Hindlimb muscle (tissue), 1 donor: ENCODE results near the gene ANKFN1. TPM values are rescaled to one million over a fixed set of nuclear protein-coding genes. Genes with fewer than 3 reads are reported as not detected.
"Not testable (repeated sequence)": the region's sequence is repeated elsewhere in the genome, so short reads cannot be mapped to it uniquely, and the experiment has no call there.

Source experiments
- DNase-seq: peaks from one replicate; pipeline ENCODE4 v3.0.0-alpha.2; 2013
- polyA plus RNA-seq: library from polyadenylated mRNA; unstranded; fragments of 120-200 nt; gene quantifications from one replicate; pipeline ENCODE4 v1.2.1, GENCODE V29; 2013; ENCODE audit not compliant: insufficient read length

Gene ANKFN1
- polyA plus RNA-seq, 1 donor = 0.31 TPM

GRCh38 chr17:56350592-56350991 is 197.3 kb downstream of the ANKFN1 start:
- DNase-seq = no peak

DNA sequence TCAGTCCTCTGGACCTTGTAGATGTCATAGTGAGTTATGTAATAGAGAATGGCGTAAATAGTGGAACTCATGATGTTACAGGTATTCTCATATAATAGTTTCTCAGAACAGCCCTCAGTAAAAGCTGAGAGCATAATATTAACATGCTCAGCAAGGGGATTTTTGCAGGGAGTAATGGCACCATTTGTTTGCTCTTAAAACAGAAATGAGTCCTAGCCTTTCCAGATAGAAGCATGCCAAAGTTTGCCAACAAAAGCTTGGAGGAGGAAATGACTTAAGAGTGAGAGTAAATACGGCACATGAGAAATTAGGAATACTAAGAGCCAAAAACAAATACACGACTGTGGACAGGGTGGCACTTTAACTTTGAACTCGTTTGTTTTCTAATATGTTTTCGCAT is 198.4 kb downstream of the ANKFN1 start:
- DNase-seq = no peak

- no peak for DNase-seq
Measured at GRCh38 chr17:56358651-56359050, 205.4 kb downstream of the ANKFN1 start.

DNA sequence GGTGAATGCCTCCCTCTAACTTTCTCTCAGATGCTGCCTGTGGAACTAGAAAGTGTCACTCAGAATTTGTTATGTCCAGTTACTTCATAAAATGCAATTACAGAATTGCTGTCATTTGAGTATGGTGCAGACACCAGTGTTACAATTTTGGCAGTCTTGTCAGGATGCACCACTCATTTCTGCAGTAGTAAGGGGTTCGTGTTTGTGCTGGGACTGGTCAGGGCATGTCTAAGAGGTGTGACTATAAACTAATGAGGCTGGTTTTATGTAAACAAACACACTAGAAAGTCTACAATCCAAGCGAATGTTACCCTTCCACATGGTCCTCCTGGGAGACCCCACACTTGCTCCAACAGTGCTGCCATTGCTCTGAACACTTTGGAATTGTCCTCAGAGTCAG is 206.2 kb downstream of the ANKFN1 start:
- DNase-seq = no peak

DNA sequence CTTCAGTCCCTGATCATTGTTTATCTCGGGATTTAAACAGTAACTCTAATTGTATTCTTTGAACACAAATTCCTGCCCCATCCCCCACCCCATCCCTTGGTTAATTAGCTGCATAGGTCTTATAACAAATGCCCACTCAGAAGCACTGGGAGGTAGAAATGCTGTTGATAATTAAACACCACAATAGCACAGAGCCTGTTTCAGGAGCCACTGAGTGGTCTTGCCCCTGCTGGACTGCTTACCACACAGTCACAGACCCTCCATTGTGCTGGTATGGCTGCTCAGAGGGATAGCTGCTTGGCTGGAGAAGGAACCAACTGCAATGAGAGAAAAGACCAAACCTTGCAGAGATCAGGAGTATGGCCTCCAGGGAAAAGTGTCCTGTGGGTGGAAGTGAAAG is 214.1 kb downstream of the ANKFN1 start:
- DNase-seq = no peak

DNA sequence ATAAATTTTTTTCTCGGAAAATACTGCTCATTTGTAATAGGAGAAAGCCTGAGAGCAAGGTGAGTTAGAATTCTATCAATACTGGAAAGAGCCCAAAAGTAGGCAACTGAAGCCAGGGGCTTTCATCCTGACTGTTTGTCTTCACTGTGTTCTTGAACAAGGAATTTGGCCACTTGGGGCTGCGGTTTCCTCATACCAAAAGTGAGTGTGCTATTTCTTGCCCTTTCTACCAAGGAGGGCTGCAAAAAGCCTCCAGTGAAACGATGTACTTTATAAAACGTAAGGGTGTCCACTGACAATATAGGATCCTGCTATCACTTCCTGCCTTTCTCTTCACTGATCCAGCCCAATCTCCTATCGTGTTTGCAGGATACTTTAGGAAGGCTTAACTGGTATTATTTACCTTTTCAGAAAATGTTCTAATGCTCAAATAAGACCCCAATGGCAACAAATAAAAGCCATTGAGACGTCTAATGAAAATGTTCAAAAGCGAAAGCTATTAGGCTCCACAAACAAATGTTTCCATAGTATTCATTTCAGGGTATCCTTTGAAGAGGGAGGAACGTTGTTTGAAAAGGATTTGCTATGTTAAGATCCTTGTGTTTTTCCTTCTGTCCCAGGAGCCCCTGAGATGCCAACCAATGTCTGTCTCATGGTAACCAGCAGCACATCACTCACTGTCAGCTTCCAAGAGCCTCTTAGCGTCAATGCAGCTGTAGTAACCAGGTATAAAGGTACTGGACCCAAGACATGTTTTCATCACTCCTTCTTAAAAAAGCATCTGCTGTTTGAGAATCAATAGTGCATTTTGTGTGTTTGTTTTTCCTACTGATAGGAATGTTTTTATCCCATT is 220.9 kb downstream of the ANKFN1 start:
- no peak for DNase-seq

DNA sequence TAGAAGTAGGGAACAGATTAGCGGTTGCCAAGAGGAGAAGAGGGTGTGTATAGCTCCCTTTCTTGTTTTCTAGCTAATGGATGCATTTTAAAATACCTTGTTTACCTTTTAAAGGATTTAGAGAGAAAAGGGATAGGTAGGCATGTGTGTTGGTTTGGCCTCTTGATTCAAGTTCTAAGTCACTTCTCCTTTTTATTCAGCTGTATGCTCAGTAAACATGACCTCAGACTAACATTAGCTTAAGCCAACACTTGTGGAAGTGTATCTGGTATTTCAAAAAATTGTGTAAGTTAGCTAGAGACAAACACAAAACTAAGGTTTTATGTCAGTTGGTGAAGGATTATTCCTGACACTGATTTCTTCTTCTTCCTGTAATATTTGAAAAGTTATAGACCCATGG is 236.1 kb downstream of the ANKFN1 start:
- DNase-seq = no peak

GRCh38 chr17:56392321-56392720 is 239.0 kb downstream of the ANKFN1 start:
- no peak for DNase-seq

- DNase-seq = no peak
Measured at GRCh38 chr17:56393156-56393555, 239.9 kb downstream of the ANKFN1 start.

DNA sequence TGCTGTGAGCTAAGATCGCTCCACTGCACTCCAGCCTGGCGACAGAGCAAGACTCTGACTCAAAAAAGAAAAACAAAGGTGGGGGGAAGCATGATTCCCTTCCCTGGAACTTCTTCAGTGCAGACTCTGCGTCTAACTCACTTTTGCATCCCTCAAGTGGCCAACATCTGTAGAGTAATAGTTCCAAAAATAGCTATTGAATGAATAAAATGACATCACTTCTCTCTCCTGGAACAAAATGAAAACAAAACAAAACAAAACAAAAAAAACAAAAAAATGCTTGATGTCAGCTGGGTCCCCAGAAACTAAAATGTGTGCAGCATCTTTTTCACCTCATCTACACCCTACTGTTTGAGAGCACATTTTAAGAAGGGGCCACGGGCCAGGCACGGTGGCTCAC is 242.5 kb downstream of the ANKFN1 start:
- no peak for DNase-seq

DNA sequence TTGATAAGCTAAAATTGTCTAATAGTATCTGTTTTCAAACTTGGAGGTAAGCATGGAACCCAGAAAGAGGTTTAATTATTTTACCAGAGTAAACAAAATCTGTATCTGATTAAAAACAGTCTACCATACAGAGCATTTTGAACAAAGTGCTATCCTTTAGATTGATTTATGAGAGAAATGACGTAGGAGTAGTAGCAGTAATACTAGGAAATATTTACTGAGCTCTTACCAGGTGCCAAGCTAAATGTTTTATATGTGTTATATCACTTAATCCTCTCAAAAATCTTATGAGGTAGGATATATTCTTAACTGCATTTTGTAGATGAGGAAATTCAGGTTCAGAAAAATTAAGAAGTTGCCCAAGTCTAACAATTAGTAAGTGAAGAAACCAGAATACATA is 253.8 kb downstream of the ANKFN1 start:
- DNase-seq = no peak

DNA sequence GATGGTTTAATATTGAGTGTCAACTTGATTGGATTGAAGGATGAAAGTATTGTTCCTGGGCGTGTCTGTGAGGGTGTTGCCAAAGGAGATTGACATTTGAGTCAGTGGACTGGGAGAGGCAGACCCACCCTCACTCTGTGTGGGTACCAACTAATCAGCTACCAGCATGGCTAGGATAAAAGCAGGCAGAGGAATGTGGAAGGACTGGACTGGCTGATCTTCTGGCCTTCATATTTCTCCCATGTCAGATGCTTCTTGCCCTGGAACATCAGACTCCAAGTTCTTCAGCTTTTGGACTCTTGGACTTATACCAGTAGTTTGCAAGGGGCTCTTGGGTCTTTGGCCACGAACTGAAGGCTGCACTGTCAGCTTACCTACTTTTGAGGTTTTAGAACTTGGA is 259.1 kb downstream of the ANKFN1 start:
- not testable (repeated sequence) for DNase-seq

GRCh38 chr17:56416682-56417351 is 263.5 kb downstream of the ANKFN1 start:
- no peak for DNase-seq

DNA sequence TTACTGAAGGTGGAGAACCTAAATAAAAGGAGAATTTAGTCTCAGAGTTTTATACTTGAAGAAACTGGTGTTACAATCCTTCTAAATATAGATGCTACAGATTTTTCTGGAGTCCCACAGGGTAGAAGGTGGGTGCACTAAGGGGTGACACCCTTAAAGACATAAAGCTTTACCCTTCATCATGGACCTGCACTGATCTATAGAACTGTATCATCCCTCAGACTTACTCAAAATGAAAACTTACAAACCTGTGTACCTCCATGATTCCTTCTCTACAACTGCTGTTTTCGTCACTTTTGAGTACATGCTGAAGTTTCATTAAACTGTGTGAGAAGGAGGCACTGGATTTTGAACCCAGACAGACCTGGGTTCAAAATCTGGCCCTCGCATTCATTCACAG is 270.7 kb downstream of the ANKFN1 start:
- DNase-seq = no peak

GRCh38 chr17:56424543-56425044 is 271.3 kb downstream of the ANKFN1 start:
- no peak for DNase-seq

DNA sequence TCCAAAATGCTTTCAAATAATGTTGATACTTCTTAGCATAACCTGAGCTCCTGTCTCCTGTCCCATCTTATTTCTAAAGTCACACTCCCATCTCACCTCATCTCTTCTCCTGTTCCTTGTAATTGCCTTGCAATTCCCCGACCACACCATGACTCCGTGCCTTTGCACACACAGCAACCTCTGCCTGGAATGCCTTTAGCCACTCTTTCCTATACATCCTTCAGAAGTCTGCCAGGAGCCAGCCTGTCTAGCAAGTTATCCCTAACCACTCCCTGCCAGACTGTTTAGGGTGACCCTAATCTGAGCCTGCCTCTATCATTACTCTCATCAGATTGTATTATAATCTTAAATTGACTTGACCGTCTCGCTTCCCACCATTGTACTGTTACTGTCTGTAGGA is 272.2 kb downstream of the ANKFN1 start:
- no peak for DNase-seq

GRCh38 chr17:56426901-56427300 is 273.6 kb downstream of the ANKFN1 start:
- no peak for DNase-seq

- no peak for DNase-seq
Measured at GRCh38 chr17:56431736-56432135, 278.5 kb downstream of the ANKFN1 start.

DNA sequence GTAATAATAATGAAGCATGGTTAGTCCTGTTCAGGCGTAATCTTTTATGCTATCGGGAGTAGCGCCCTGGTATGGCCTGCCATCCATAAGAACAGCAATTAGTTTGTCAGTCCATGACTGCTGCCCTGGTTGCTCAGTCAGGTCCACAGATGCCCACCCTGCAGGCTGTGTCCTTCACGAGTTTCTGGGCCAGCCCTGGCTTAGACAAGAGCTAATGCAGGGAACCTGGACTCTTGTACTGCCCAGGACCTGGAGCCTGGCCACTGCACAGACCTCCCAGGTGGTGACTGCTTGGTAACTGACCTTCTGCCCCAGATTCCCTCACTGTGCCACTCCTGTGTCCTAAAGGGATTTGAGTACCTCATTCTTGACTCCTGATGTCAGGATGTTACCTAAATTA is 279.2 kb downstream of the ANKFN1 start:
- no peak for DNase-seq

DNA sequence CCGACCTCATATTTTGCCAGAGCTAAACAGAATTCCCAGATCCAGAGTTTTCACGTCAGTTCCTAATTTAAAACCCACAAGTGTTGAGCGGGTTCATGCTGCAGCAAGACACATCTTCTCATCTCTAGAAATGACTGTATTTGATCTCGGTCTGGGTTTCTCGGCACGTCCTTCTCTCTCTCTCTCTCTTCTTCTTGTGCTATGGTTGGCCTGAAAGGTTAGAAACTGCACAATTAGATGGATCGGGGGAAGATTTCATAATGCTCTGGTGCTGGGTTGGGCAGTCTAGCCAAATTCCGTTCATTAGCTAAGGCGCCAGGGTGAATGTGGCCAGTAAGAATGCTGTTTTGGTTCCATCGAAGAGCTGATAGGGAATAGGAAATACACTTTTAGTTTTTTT is 281.3 kb downstream of the ANKFN1 start:
- DNase-seq = no peak

DNA sequence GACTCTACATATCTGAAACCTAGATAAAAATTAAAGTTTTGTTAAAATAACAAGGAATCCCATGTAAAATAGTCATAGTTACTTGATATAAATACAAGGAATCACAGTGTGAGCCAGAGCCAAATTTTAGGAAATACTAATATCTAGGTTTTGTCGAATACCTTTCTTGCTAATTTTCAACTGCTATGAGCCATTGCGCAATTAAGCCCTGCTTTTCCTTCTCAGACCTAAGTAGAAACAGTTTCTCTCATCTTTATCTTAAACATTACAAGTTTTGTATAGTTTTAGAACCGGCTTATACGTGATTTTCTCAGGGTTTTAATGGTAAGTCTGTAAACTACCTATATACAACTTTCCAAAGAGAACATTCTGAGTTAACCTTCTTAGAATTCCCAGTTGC is 282.9 kb downstream of the ANKFN1 start:
- no peak for DNase-seq

DNA sequence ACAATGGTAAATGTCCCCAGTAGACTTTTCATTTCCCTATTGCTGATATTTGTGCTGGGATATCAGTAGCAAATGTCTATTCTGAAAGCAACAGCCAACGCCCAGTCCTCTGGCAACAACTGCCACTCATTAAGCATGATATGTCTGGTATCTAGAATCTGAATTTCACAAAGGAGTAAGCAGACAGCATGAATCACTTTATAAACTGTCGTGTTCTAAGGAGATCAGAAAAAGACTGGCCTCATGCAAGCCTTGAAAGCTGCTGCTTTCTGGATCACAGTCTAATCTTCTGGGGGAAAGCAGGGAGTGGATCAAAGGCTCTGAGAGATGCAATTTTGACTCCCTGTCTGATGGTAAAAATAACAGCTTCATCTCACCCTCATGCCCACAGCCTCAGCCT is 287.1 kb downstream of the ANKFN1 start:
- no peak for DNase-seq

DNA sequence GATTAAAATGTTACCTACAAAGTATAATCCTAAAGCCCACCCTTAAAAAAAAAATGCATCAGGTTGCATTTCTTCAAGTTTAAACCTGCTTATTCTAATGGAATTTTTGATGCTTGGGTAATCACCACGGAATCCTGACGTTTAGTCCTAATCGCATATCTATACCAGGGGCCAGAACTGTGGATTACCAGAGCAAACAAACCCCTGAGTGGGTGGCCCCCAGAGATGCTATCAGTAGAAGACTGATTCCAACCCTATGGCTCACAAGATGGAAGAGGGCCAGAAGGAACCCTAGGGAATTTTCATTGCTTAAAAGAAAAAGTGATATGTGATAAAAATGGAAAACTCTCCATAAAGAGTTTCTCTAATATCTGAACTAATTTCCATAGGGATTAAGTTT is 288.0 kb downstream of the ANKFN1 start:
- DNase-seq = no peak
